T-helper 1 cell treated with Interleukin-12 subunit alpha and Interleukin-12 subunit beta and Interleukin-4 antibody, amounts not matched to agents 30 μg/mL and 1 μg/mL, for 36 hours (primary cell): ENCODE data around the gene EPHA4.
A peak's percentile ranks its signal among the peaks of the same experiment; 100 is the strongest.

Experiments used
- H3K27ac Mint-ChIP-seq: one replicate; pipeline ENCODE4 v1.8.0; 2021; ENCODE audit warnings: mild to moderate bottlenecking, mixed read lengths
- H3K27me3 Mint-ChIP-seq: one replicate; pipeline ENCODE4 v1.8.0; 2021; ENCODE audit warnings: low read depth, mixed read lengths
- H3K36me3 Mint-ChIP-seq: one replicate; pipeline ENCODE4 v1.8.0; 2021; ENCODE audit warnings: low read depth, mixed read lengths
- H3K4me1 Mint-ChIP-seq: one replicate; pipeline ENCODE4 v1.8.0; 2021; ENCODE audit warnings: low read depth, mixed read lengths
- H3K4me3 Mint-ChIP-seq: one replicate; pipeline ENCODE4 v1.8.0; 2021; ENCODE audit warnings: mild to moderate bottlenecking, moderate library complexity, mixed read lengths
- H3K9me3 Mint-ChIP-seq: one replicate; pipeline ENCODE4 v1.8.0; 2021; ENCODE audit warnings: mixed read lengths

The EPHA4 gene

GRCh38 chr2:221567231-221567760, 4.8 kb downstream of the EPHA4 start:
- Mint-ChIP-seq H3K9me3 (no peaks in the 10 kb centered on the region), H3K4me1 (peaks cover 17% of the 10 kb centered on the region), H3K27ac (no peak overlapping the region), H3K4me3 (no peak overlapping the region), H3K27me3 (peaks cover 58% of the 10 kb centered on the region), H3K36me3 (peaks cover 20% of the 10 kb centered on the region)

GRCh38 chr2:221563270-221563985, 8.7 kb downstream of the EPHA4 start:
- Mint-ChIP-seq H3K27me3 (peaks cover 31% of the 10 kb centered on the region), H3K4me1 (peaks cover 5% of the 10 kb centered on the region), H3K4me3 (no peak overlapping the region), H3K27ac (no peak overlapping the region), H3K36me3 (peaks cover 18% of the 10 kb centered on the region), H3K9me3 (no peaks in the 10 kb centered on the region)

GRCh38 chr2:221562226-221562625, 9.9 kb downstream of the EPHA4 start:
- H3K36me3 Mint-ChIP-seq = peaks cover 19% of the 10 kb centered on the region
- H3K4me1 Mint-ChIP-seq = peaks cover 5% of the 10 kb centered on the region
- no peaks in the 10 kb centered on the region for H3K9me3 Mint-ChIP-seq
- H3K27me3 Mint-ChIP-seq = peaks cover 27% of the 10 kb centered on the region
- H3K4me3 Mint-ChIP-seq = no peak overlapping the region
- no peak overlapping the region for H3K27ac Mint-ChIP-seq

- Mint-ChIP-seq H3K27ac (no peak overlapping the region), H3K4me3 (no peak overlapping the region), H3K27me3 (peaks cover 22% of the 10 kb centered on the region), H3K9me3 (no peaks in the 10 kb centered on the region), H3K4me1 (peaks cover 5% of the 10 kb centered on the region), H3K36me3 (peaks cover 19% of the 10 kb centered on the region)
These were observed 10.3 kb downstream of the EPHA4 start for GRCh38 chr2:221561770-221562169.

GRCh38 chr2:221559991-221560390, 12.1 kb downstream of the EPHA4 start:
- Mint-ChIP-seq H3K4me3 (no peak overlapping the region), H3K27me3 (peaks cover 11% of the 10 kb centered on the region), H3K4me1 (peaks cover 14% of the 10 kb centered on the region), H3K9me3 (no peaks in the 10 kb centered on the region), H3K36me3 (peaks cover 16% of the 10 kb centered on the region), H3K27ac (no peak overlapping the region)

- H3K4me1 Mint-ChIP-seq = peaks cover 18% of the 10 kb centered on the region
- no peak overlapping the region for H3K4me3 Mint-ChIP-seq
- no peaks in the 10 kb centered on the region for H3K9me3 Mint-ChIP-seq
- no peak overlapping the region for H3K27ac Mint-ChIP-seq
- H3K27me3 Mint-ChIP-seq = peaks cover 10% of the 10 kb centered on the region
- H3K36me3 Mint-ChIP-seq = peaks cover 13% of the 10 kb centered on the region
These were observed 14.0 kb downstream of the EPHA4 start for GRCh38 chr2:221558107-221558506.

- Mint-ChIP-seq H3K36me3 (peaks cover 6% of the 10 kb centered on the region), H3K4me3 (peak overlapping the region; percentile 54), H3K27me3 (peaks cover 12% of the 10 kb centered on the region), H3K9me3 (no peaks in the 10 kb centered on the region), H3K4me1 (peaks cover 20% of the 10 kb centered on the region), H3K27ac (peak overlapping the region; percentile 16)
These were observed 16.6 kb downstream of the EPHA4 start for GRCh38 chr2:221555494-221555846.

GRCh38 chr2:221554769-221555493, 17.2 kb downstream of the EPHA4 start:
- no peaks in the 10 kb centered on the region for H3K9me3 Mint-ChIP-seq
- peak overlapping the region; percentile 16 for H3K27ac Mint-ChIP-seq
- peaks cover 20% of the 10 kb centered on the region for H3K4me1 Mint-ChIP-seq
- peak overlapping the region; percentile 54 for H3K4me3 Mint-ChIP-seq
- peaks cover 6% of the 10 kb centered on the region for H3K36me3 Mint-ChIP-seq
- H3K27me3 Mint-ChIP-seq = peaks cover 12% of the 10 kb centered on the region

GRCh38 chr2:221553333-221553732, 18.8 kb downstream of the EPHA4 start:
- H3K9me3 Mint-ChIP-seq = no peaks in the 10 kb centered on the region
- H3K27me3 Mint-ChIP-seq = peaks cover 8% of the 10 kb centered on the region
- H3K4me1 Mint-ChIP-seq = peaks cover 23% of the 10 kb centered on the region
- peaks cover 4% of the 10 kb centered on the region for H3K36me3 Mint-ChIP-seq
- H3K4me3 Mint-ChIP-seq = no peak overlapping the region
- H3K27ac Mint-ChIP-seq = no peak overlapping the region

- H3K27me3 Mint-ChIP-seq = peaks cover 4% of the 10 kb centered on the region
- no peaks in the 10 kb centered on the region for H3K9me3 Mint-ChIP-seq
- H3K36me3 Mint-ChIP-seq = no peaks in the 10 kb centered on the region
- no peak overlapping the region for H3K4me3 Mint-ChIP-seq
- H3K4me1 Mint-ChIP-seq = peaks cover 21% of the 10 kb centered on the region
- no peak overlapping the region for H3K27ac Mint-ChIP-seq
These were observed 19.8 kb downstream of the EPHA4 start for GRCh38 chr2:221552291-221552690.

GRCh38 chr2:221551864-221552263, 20.2 kb downstream of the EPHA4 start:
- H3K27ac Mint-ChIP-seq = no peak overlapping the region
- H3K4me3 Mint-ChIP-seq = no peak overlapping the region
- peaks cover 4% of the 10 kb centered on the region for H3K27me3 Mint-ChIP-seq
- H3K36me3 Mint-ChIP-seq = no peaks in the 10 kb centered on the region
- peaks cover 21% of the 10 kb centered on the region for H3K4me1 Mint-ChIP-seq
- H3K9me3 Mint-ChIP-seq = no peaks in the 10 kb centered on the region

- H3K36me3 Mint-ChIP-seq = no peaks in the 10 kb centered on the region
- H3K9me3 Mint-ChIP-seq = no peaks in the 10 kb centered on the region
- peak overlapping the region; percentile 1 for H3K27ac Mint-ChIP-seq
- H3K4me3 Mint-ChIP-seq = no peak overlapping the region
- H3K4me1 Mint-ChIP-seq = peaks cover 12% of the 10 kb centered on the region
- peaks cover 4% of the 10 kb centered on the region for H3K27me3 Mint-ChIP-seq
These were observed 23.0 kb downstream of the EPHA4 start for GRCh38 chr2:221549143-221549542.

- Mint-ChIP-seq H3K9me3 (no peaks in the 10 kb centered on the region), H3K27ac (no peak overlapping the region), H3K4me3 (no peak overlapping the region), H3K36me3 (no peaks in the 10 kb centered on the region), H3K27me3 (peaks cover 3% of the 10 kb centered on the region), H3K4me1 (peaks cover 9% of the 10 kb centered on the region)
These were observed 25.4 kb downstream of the EPHA4 start for GRCh38 chr2:221546505-221547225.

GRCh38 chr2:221541131-221541735, 30.9 kb downstream of the EPHA4 start:
- Mint-ChIP-seq H3K9me3 (no peaks in the 10 kb centered on the region), H3K36me3 (no peaks in the 10 kb centered on the region), H3K4me1 (peaks cover 1% of the 10 kb centered on the region), H3K4me3 (no peak overlapping the region), H3K27me3 (peaks cover 31% of the 10 kb centered on the region), H3K27ac (no peak overlapping the region)
